Measurements from ENCODE around the gene EREG.

EREG gene

GRCh38 chr4:74344031-74344430, 20.9 kb upstream of the EREG start:
- Histone ChIP-seq H3K4me1 (ENCODE audit: control insufficient read depth, low read length) (no peaks in the 10 kb centered on the region), H3K4me3 (ENCODE audit: low read length) (no peak overlapping the region), H3K27me3 (ENCODE audit: control insufficient read depth, low read length) (no peaks in the 10 kb centered on the region), H3K9me2 (replicated peaks; ENCODE audit: control insufficient read depth, low read length) (no peaks in the 10 kb centered on the region), H3K4me2 (ENCODE audit: low read length) (no peak overlapping the region), H4K20me1 (ENCODE audit: control insufficient read depth, insufficient read depth, low read depth, low read length) (no peaks in the 10 kb centered on the region), H3F3A (ENCODE audit: control insufficient read depth, insufficient read depth) (no peaks in the 10 kb centered on the region), H3K9me3 (ENCODE audit: control insufficient read depth, insufficient read depth, low read length) (peaks cover 18% of the 10 kb centered on the region; the same call in 1 of the 2 replicates), H3K27ac (ENCODE audit: low read depth, low read length) (no peak overlapping the region), H3K79me2 (ENCODE audit: control insufficient read depth, low read length) (no peaks in the 10 kb centered on the region), H3K36me3 (ENCODE audit: control insufficient read depth, low read length) (no peaks in the 10 kb centered on the region)
- TF ChIP-seq EZH2phosphoT487 (IDR thresholded peaks at IDR 0.05; ENCODE audit: borderline replicate concordance, low read length) (no peak), CTCF (IDR thresholded peaks at IDR 0.05; ENCODE audit: low read depth, low read length, poor library complexity, severe bottlenecking) (no peak)

DNA sequence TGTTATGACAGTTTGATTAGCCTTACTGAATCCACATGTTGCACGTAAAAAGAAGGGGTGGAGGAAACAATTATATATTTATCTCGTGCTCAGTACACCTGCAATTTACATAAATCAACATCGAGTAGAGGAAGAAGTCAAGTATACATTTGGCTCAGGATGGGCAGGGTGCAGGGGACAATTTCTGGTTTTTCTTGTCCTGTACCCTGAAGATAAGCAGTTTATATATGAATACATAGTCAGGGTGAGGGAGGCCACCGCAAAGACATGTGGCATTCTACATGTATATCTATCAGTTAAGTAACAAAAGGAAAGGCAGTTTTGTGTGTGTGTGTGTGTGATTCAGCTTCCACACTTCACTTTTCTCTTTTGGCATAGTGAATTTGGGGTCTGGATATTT, 11.1 kb upstream of the EREG start:
- H3K9me2 ChIP-seq (replicated peaks; ENCODE audit: control insufficient read depth, low read length), result no peaks in the 10 kb centered on the region
- no peaks in the 10 kb centered on the region for H3K4me1 ChIP-seq (ENCODE audit: control insufficient read depth, low read length)
- no peaks in the 10 kb centered on the region for H4K20me1 ChIP-seq (ENCODE audit: control insufficient read depth, insufficient read depth, low read depth, low read length)
- H3K4me2 ChIP-seq (ENCODE audit: low read length), result no peak overlapping the region
- no peaks in the 10 kb centered on the region for H3K79me2 ChIP-seq (ENCODE audit: control insufficient read depth, low read length)
- H3K27me3 ChIP-seq (ENCODE audit: control insufficient read depth, low read length), result no peaks in the 10 kb centered on the region
- H3K9me3 ChIP-seq (ENCODE audit: control insufficient read depth, insufficient read depth, low read length), result no peaks in the 10 kb centered on the region
- TF ChIP-seq CTCF (IDR thresholded peaks at IDR 0.05; ENCODE audit: low read depth, low read length, poor library complexity, severe bottlenecking) (no peak), EZH2phosphoT487 (IDR thresholded peaks at IDR 0.05; ENCODE audit: borderline replicate concordance, low read length) (no peak)
- H3K4me3 ChIP-seq (ENCODE audit: low read length), result no peak overlapping the region
- H3K27ac ChIP-seq (ENCODE audit: low read depth, low read length), result no peak overlapping the region
- H3F3A ChIP-seq (ENCODE audit: control insufficient read depth, insufficient read depth), result no peaks in the 10 kb centered on the region
- no peaks in the 10 kb centered on the region for H3K36me3 ChIP-seq (ENCODE audit: control insufficient read depth, low read length)

- H3K4me2 ChIP-seq (ENCODE audit: low read length), result no peak overlapping the region
- TF ChIP-seq EZH2phosphoT487 (IDR thresholded peaks at IDR 0.05; ENCODE audit: borderline replicate concordance, low read length) (no peak), CTCF (IDR thresholded peaks at IDR 0.05; ENCODE audit: low read depth, low read length, poor library complexity, severe bottlenecking) (no peak)
- H3K27me3 ChIP-seq (ENCODE audit: control insufficient read depth, low read length), result no peaks in the 10 kb centered on the region
- H3K36me3 ChIP-seq (ENCODE audit: control insufficient read depth, low read length), result no peaks in the 10 kb centered on the region
- H3K9me2 ChIP-seq (replicated peaks; ENCODE audit: control insufficient read depth, low read length), result no peaks in the 10 kb centered on the region
- H4K20me1 ChIP-seq (ENCODE audit: control insufficient read depth, insufficient read depth, low read depth, low read length), result no peaks in the 10 kb centered on the region
- no peaks in the 10 kb centered on the region for H3K79me2 ChIP-seq (ENCODE audit: control insufficient read depth, low read length)
- H3F3A ChIP-seq (ENCODE audit: control insufficient read depth, insufficient read depth), result no peaks in the 10 kb centered on the region
- no peak overlapping the region for H3K27ac ChIP-seq (ENCODE audit: low read depth, low read length)
- no peaks in the 10 kb centered on the region for H3K9me3 ChIP-seq (ENCODE audit: control insufficient read depth, insufficient read depth, low read length)
- no peaks in the 10 kb centered on the region for H3K4me1 ChIP-seq (ENCODE audit: control insufficient read depth, low read length)
- no peak overlapping the region for H3K4me3 ChIP-seq (ENCODE audit: low read length)
Measured at GRCh38 chr4:74357965-74358364, 7.0 kb upstream of the EREG start.

- Histone ChIP-seq H3K36me3 (ENCODE audit: control insufficient read depth, low read length) (no peaks in the 10 kb centered on the region), H3K9me2 (replicated peaks; ENCODE audit: control insufficient read depth, low read length) (no peaks in the 10 kb centered on the region), H3K27ac (ENCODE audit: low read depth, low read length) (no peak overlapping the region), H3K9me3 (ENCODE audit: control insufficient read depth, insufficient read depth, low read length) (no peaks in the 10 kb centered on the region), H3K27me3 (ENCODE audit: control insufficient read depth, low read length) (peaks cover 3% of the 10 kb centered on the region; the same call in 1 of the 2 replicates), H3K4me3 (ENCODE audit: low read length) (no peak overlapping the region), H3K79me2 (ENCODE audit: control insufficient read depth, low read length) (no peaks in the 10 kb centered on the region), H3K4me2 (ENCODE audit: low read length) (no peak overlapping the region), H3F3A (ENCODE audit: control insufficient read depth, insufficient read depth) (no peaks in the 10 kb centered on the region), H3K4me1 (ENCODE audit: control insufficient read depth, low read length) (no peaks in the 10 kb centered on the region), H4K20me1 (ENCODE audit: control insufficient read depth, insufficient read depth, low read depth, low read length) (no peaks in the 10 kb centered on the region)
- TF ChIP-seq CTCF (IDR thresholded peaks at IDR 0.05; ENCODE audit: low read depth, low read length, poor library complexity, severe bottlenecking) (no peak), EZH2phosphoT487 (IDR thresholded peaks at IDR 0.05; ENCODE audit: borderline replicate concordance, low read length) (no peak)
Measured at GRCh38 chr4:74361671-74362070, 3.3 kb upstream of the EREG start.
